DND-41 (cell line): ENCODE results near the gene SIRPG.

ENCODE experiments used
- ATAC-seq: fragments of 200-7000 bp; cut with Tn5 transposase; 3 replicates; pipeline ENCODE4 v1.9.1; 2021; ENCODE audit warnings: low read depth; ENCODE audit not compliant: insufficient read depth
- DNase-seq: peaks from one replicate; pipeline ENCODE4 v3.0.0-alpha.2; 2020
- H2AFZ ChIP-seq: 2 replicates; pipeline ENCODE4 v1.6.0; 2012; ENCODE audit warnings: low read depth, low read length
- H3K27ac ChIP-seq: 2 replicates; pipeline ENCODE4 v1.5.1; 2012; ENCODE audit warnings: low read length, inconsistent platforms
- H3K27me3 ChIP-seq: fragments of 200-600 bp; sonication (generic); 2 replicates; pipeline ENCODE4 v1.6.0; 2012; ENCODE audit warnings: low read length, mild to moderate bottlenecking, inconsistent platforms; ENCODE audit not compliant: insufficient read depth, poor library complexity
- H3K36me3 ChIP-seq: 2 replicates; pipeline ENCODE4 v1.5.1; 2012; ENCODE audit warnings: low read length, inconsistent platforms; ENCODE audit not compliant: insufficient read depth
- H3K4me1 ChIP-seq: 2 replicates; pipeline ENCODE4 v1.5.1; 2012; ENCODE audit warnings: mild to moderate bottlenecking, low read length; ENCODE audit not compliant: insufficient read depth
- H3K4me2 ChIP-seq: 2 replicates; pipeline ENCODE4 v1.6.0; 2012; ENCODE audit warnings: mild to moderate bottlenecking, moderate library complexity, low read length, inconsistent platforms; ENCODE audit not compliant: insufficient read depth
- H3K4me3 ChIP-seq, 2 experiments: fragments of 200-600 bp in 1 of 2; shearing (Covaris generic) in 1 of 2; 2 replicates each; pipeline ENCODE4 v1.5.1; 2012 to 2016; ENCODE audit warnings: inconsistent platforms in 2 of 2, low read length in 2 of 2, mild to moderate bottlenecking in 2 of 2, low read depth in 1 of 2, moderate library complexity in 1 of 2
- H3K79me2 ChIP-seq: 2 replicates; pipeline ENCODE4 v1.6.0; 2012; ENCODE audit warnings: low read length, inconsistent platforms; ENCODE audit not compliant: insufficient read depth
- H3K9ac ChIP-seq: 2 replicates; pipeline ENCODE4 v1.6.0; 2012; ENCODE audit warnings: low read depth, mild to moderate bottlenecking, inconsistent platforms, low read length, moderate library complexity
- H3K9me3 ChIP-seq: 2 replicates; pipeline ENCODE4 v1.5.1; 2012; ENCODE audit warnings: low read length, moderate library complexity, mild to moderate bottlenecking, inconsistent platforms; ENCODE audit not compliant: insufficient read depth, severe bottlenecking
- H4K20me1 ChIP-seq: 2 replicates; pipeline ENCODE4 v1.6.0; 2012; ENCODE audit warnings: low read length; ENCODE audit not compliant: insufficient read depth
- CTCF ChIP-seq: IDR thresholded peaks from 2 replicates; pipeline ENCODE4 v1.5.1; 2012; ENCODE audit warnings: borderline replicate concordance, low read length, moderate library complexity, mild to moderate bottlenecking; ENCODE audit not compliant: poor library complexity, severe bottlenecking; ENCODE audit errors: extremely low read depth
- EZH2 ChIP-seq: IDR thresholded peaks from 3 replicates; pipeline ENCODE4 v1.6.1; 2012; ENCODE audit warnings: borderline replicate concordance, low read depth, mild to moderate bottlenecking, moderate library complexity, low read length, inconsistent platforms; ENCODE audit not compliant: severe bottlenecking

Gene SIRPG

DNA sequence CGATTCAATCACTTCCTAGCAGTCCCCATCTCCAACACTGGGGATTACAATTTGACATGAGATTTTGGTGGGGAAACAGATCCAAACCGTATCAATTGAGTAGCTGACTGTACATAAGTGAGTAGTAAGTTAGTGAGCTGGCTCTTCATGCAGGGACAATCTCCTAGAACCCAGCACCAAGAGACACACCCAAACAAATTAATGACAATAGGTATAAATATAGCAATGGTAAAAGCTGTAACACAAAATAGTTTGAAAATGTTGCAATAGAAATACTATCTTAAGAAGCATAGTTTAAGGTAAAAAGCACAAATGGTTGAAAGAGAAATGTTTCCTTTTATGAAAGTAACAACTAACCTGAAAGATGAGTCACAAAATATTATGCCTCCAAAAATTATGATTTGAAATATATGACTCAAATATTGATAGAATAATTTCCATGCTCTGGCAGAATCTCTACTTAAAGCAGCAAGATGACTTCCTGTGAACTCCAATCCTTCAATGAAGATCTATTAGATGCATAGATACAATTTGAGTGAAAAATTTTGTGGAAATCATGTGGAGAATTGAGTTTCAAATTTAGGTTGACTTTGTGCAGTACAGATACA, 32.4 kb downstream of the SIRPG start:
- H4K20me1 ChIP-seq: no peaks in the 10 kb centered on the region
- no peak overlapping the region for H3K27ac ChIP-seq
- peaks cover 7% of the 10 kb centered on the region for H3K4me1 ChIP-seq
- H3K79me2 ChIP-seq: no peaks in the 10 kb centered on the region
- TF ChIP-seq CTCF (no peak), EZH2 (no peak)
- ATAC-seq: no peak
- H3K4me3 ChIP-seq: no peak overlapping the region
- no peaks in the 10 kb centered on the region for H3K9me3 ChIP-seq
- no peaks in the 10 kb centered on the region for H3K27me3 ChIP-seq
- H3K9ac ChIP-seq: no peak overlapping the region
- H3K4me2 ChIP-seq: no peak overlapping the region
- no peak for DNase-seq
- no peaks in the 10 kb centered on the region for H3K36me3 ChIP-seq
- H2AFZ ChIP-seq: no peak overlapping the region

GRCh38 chr20:1623501-1624205, 33.9 kb downstream of the SIRPG start:
- Histone ChIP-seq H3K27ac (no peak overlapping the region), H3K27me3 (no peaks in the 10 kb centered on the region), H4K20me1 (no peaks in the 10 kb centered on the region), H3K9me3 (no peaks in the 10 kb centered on the region), H3K4me2 (no peak overlapping the region), H3K79me2 (no peaks in the 10 kb centered on the region), H3K4me1 (peaks cover 20% of the 10 kb centered on the region), H3K4me3 (no peak overlapping the region), H3K36me3 (no peaks in the 10 kb centered on the region), H3K9ac (no peak overlapping the region), H2AFZ (no peak overlapping the region)
- ATAC-seq (no peak), DNase-seq (no peak)
- TF ChIP-seq EZH2 (no peak), CTCF (no peak)

GRCh38 chr20:1622450-1622849, 35.1 kb downstream of the SIRPG start:
- H3K9me3 ChIP-seq: no peaks in the 10 kb centered on the region
- H3K36me3 ChIP-seq: no peaks in the 10 kb centered on the region
- H3K9ac ChIP-seq: no peak overlapping the region
- H3K4me1 ChIP-seq: peaks cover 20% of the 10 kb centered on the region
- no peaks in the 10 kb centered on the region for H4K20me1 ChIP-seq
- no peak for TF ChIP-seq CTCF
- no peak for TF ChIP-seq EZH2
- ATAC-seq: no peak
- H2AFZ ChIP-seq: no peak overlapping the region
- no peaks in the 10 kb centered on the region for H3K79me2 ChIP-seq
- no peak overlapping the region for H3K4me2 ChIP-seq
- no peak overlapping the region for H3K27ac ChIP-seq
- no peaks in the 10 kb centered on the region for H3K27me3 ChIP-seq
- no peak for DNase-seq
- H3K4me3 ChIP-seq: no peak overlapping the region
